PFSK-1 (cell line): ENCODE measurements around the gene FRMD3.

Experiments
- FOXP2 ChIP-seq: optimal IDR thresholded peaks from 2 replicates; pipeline ENCODE3; 2011; ENCODE audit warnings: borderline replicate concordance, control low read depth, inconsistent platforms; ENCODE audit not compliant: insufficient read depth; ENCODE audit errors: extremely low read length, extremely low read depth
- POLR2AphosphoS5 ChIP-seq: IDR thresholded peaks from 2 replicates; pipeline ENCODE4 v1.6.1; 2012; ENCODE audit warnings: low read depth, mild to moderate bottlenecking, control low read depth, low read length, moderate library complexity
- REST ChIP-seq, 2 experiments: IDR thresholded peaks; 2 replicates each; pipeline versions ENCODE4 v1.6.1 to v1.8.0; 2011 to 2012; ENCODE audit warnings: low read depth in 2 of 2, low read length in 2 of 2, control low read depth in 1 of 2, inconsistent platforms in 1 of 2, mild to moderate bottlenecking in 1 of 2, moderate library complexity in 1 of 2; ENCODE audit not compliant: insufficient read depth in 1 of 2
- SIN3A ChIP-seq: IDR thresholded peaks from 2 replicates; pipeline ENCODE4 v1.6.1; 2012; ENCODE audit warnings: mild to moderate bottlenecking, low read length, moderate library complexity, borderline replicate concordance; ENCODE audit not compliant: insufficient read depth
- TAF1 ChIP-seq: IDR thresholded peaks from 2 replicates; pipeline ENCODE4 v1.6.1; 2012; ENCODE audit warnings: low read length, control low read depth, borderline replicate concordance; ENCODE audit not compliant: insufficient read depth

Gene FRMD3

DNA sequence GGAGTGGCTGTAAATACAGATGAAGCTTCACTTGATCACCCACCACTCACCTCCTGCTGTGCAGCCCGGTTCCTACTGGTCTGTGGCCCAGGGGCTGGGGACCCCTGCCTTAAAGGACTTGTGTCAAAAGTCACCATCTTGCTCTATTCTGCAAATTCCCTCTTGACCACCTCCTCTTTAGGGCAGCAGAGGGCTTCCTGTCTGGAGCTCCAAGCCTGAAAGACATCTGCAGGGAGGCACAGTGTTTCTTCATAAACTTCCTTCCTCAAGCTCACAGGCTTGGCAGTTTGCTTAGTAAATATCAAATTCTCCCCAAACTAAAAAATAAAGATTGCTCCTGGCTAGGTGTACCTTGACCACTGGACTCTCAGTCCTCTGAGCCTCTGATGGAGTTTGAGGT lies 104.4 kb downstream of the FRMD3 start:
- TF ChIP-seq FOXP2 (no peak), SIN3A (no peak), REST (IDR thresholded peaks at IDR 0.05; ENCODE audit: insufficient read depth in 1 of 2, low read depth in 2 of 2, low read length in 2 of 2) (no peak), POLR2AphosphoS5 (no peak), TAF1 (no peak)

DNA sequence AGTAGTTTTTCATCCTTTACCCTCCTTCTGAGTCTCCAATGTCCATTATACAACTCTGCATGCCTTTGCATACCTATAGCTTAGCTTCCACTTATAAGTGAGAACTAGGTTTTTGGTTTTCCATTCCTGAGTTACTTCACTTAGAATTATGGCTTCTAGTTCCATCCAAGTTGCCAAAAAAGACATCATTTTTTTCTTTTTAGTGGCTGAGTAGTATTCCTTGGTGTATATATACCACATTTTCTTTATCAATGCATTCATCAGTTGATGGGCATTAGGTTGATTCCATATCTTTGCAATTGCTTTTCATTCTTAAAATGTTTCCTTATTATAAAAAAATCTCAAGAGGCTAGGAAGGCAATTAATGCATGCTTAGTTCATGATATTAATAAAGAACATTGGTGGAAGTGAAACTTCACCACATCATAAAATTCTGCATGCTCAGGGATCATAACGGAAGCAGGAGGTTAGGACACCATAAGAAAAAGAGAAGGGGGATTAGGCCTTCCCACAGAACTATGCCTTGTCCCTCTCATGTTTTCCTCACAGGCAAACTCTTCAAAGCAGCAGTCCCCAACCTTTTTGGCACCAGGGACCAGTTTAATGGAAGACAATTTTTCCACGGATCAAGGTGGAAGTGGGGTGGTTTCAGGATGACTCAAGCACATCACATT lies 105.2 kb downstream of the FRMD3 start:
- TF ChIP-seq SIN3A (no peak), REST (IDR thresholded peaks at IDR 0.05; ENCODE audit: insufficient read depth in 1 of 2, low read depth in 2 of 2, low read length in 2 of 2) (no peak), POLR2AphosphoS5 (no peak), FOXP2 (no peak), TAF1 (no peak)

DNA sequence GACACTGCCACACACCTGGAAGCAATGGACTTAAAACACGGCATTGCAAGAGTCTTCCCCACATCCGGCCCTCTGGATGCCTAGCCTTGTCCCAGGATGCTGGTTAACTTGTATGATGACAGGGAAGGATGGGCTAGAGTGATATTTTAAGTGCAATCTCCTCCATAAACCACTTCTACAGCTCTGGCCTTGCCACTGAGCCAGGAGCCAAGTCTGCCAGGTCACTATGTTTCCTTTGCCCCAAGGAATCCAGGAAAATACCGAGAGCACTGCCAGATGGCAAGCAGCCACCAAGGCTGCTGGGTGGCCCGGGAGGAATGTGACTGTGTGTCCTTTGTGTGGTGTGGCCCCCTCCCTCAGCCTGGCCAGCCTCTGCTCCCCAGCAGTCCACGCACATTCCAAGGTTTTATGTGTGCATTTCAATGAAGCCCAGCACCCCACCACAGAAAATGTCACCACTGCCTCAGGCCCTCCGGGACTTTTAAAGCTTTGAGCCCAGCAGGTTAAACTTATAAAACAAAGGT lies 106.0 kb downstream of the FRMD3 start:
- no peak for TF ChIP-seq REST (IDR thresholded peaks at IDR 0.05; ENCODE audit: insufficient read depth in 1 of 2, low read depth in 2 of 2, low read length in 2 of 2)
- no peak for TF ChIP-seq POLR2AphosphoS5
- no peak for TF ChIP-seq TAF1
- no peak for TF ChIP-seq SIN3A
- TF ChIP-seq FOXP2: no peak

DNA sequence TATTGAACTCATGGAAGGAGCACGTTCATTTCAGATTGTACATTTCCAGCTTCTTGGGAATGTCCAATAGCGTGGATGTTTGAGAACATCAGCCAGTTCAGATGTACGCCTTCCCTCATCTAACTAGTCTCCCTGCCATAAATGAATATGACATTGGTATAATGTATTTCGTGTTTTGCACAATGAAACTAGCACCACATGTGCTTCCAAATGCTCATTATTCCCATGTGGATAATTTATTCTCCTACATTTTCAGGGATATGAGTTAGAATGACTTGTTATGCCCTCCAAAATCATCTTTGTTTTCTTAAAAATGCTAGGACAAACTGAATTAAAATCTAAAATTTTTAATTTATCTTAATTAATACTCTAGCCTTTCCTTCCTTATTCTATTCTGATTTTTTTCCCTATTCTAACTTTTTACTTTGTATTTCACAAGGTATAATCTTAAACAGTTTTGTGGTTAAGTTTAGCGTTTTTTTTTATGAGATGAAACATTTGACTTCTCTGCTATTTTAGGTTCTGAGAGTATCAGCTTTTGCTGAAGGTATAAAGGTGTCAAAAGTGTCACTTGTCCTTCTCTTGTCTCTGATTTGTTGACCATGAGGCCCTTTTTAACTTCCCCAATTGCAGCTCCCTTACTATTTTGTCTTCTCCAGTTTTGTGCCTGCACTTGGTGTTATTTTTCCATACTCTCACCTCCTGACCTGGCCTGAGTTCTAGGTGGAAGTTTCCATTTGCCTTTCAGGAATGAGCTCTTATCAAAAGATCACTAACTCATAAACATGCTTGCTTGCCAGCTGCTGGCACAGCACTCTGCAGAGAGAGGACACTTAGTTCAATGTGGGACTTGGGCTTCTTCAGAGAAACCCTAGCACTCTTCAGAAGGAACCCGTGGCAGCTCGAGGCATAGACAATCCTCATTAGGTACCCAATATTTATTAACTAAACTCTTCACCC lies 106.8 kb downstream of the FRMD3 start:
- TF ChIP-seq TAF1 (no peak), POLR2AphosphoS5 (no peak), REST (IDR thresholded peaks at IDR 0.05; ENCODE audit: insufficient read depth in 1 of 2, low read depth in 2 of 2, low read length in 2 of 2) (no peak), SIN3A (no peak), FOXP2 (no peak)
